ENCODE data around the gene ZC3H12A. TPM values are rescaled to one million over a fixed set of nuclear protein-coding genes. Genes with fewer than 3 reads are reported as not detected.

Gene ZC3H12A
- total and polyA plus RNA-seq, 2 experiments from 2014 or later = 9.0 to 9.3 TPM

GRCh38 chr1:37453647-37454046 lies 20.7 kb upstream of the ZC3H12A start:
- Mint-ChIP-seq H3K36me3 (ENCODE audit: low read depth) (no peaks in the 10 kb centered on the region), H3K4me1 (peaks cover 43% of the 10 kb centered on the region), H3K27me3 (ENCODE audit: insufficient read depth, low read depth, poor library complexity) (peaks cover 5% of the 10 kb centered on the region), H3K4me3 (no peak overlapping the region), H3K27ac (no peak overlapping the region; the same call in 1 of the 2 replicates), H3K9me3 (no peaks in the 10 kb centered on the region)
- Histone ChIP-seq H2AFZ (no peak overlapping the region), H3K27me3 (ENCODE audit: insufficient read depth) (no peaks in the 10 kb centered on the region), H4K20me1 (replicated peaks; ENCODE audit: insufficient read depth) (no peaks in the 10 kb centered on the region), H3K9me2 (ENCODE audit: insufficient read depth) (no peaks in the 10 kb centered on the region), H3K4me2 (no peak overlapping the region), H3K27ac (ENCODE audit: low read depth) (no peak overlapping the region), H3F3A (replicated peaks; ENCODE audit: low read depth) (no peaks in the 10 kb centered on the region), H3K4me1 (ENCODE audit: insufficient read depth) (peaks cover 34% of the 10 kb centered on the region), H3K36me3 (ENCODE audit: insufficient read depth) (no peaks in the 10 kb centered on the region), H3K4me3 (no peak overlapping the region), H3K79me2 (replicated peaks; ENCODE audit: insufficient read depth) (no peaks in the 10 kb centered on the region)
- no peak for DNase-seq (ENCODE audit: low spot score)
- ATAC-seq = no peak
- TF ChIP-seq STAT1 (IDR thresholded peaks at IDR 0.05; ENCODE audit: unreplicated experiment) = no peak
- no peak for TF ChIP-seq POLR2AphosphoS5 (IDR thresholded peaks at IDR 0.05; ENCODE audit: low read depth)
- TF ChIP-seq CREB1 (CRISPR knock-in tag; IDR thresholded peaks at IDR 0.05; ENCODE audit: low read depth) = no peak
- TF ChIP-seq CTCF (conservative IDR thresholded peaks at IDR 0.05; ENCODE audit: low read depth in 2 of 2) = no peak
- no peak for TF ChIP-seq REST (IDR thresholded peaks at IDR 0.05; ENCODE audit: unreplicated experiment)
- TF ChIP-seq EZH2 (IDR thresholded peaks at IDR 0.05; ENCODE audit: low read depth, unreplicated experiment) = no peak
- TF ChIP-seq NANOG (IDR thresholded peaks at IDR 0.05; ENCODE audit: borderline replicate concordance) = no peak
- no peak for TF ChIP-seq JUNB (IDR thresholded peaks at IDR 0.05; ENCODE audit: unreplicated experiment)
- TF ChIP-seq EZH2phosphoT487 (IDR thresholded peaks at IDR 0.05; ENCODE audit: unreplicated experiment) = no peak
- no peak for TF ChIP-seq ZNF114 (CRISPR knock-in tag; IDR thresholded peaks at IDR 0.05)
- no peak for TF ChIP-seq ZNF462 (CRISPR knock-in tag; IDR thresholded peaks at IDR 0.05)
- TF ChIP-seq ETS1 (IDR thresholded peaks at IDR 0.05) = no peak
- no peak for TF ChIP-seq ZNF331 (CRISPR knock-in tag; IDR thresholded peaks at IDR 0.05; ENCODE audit: low read depth)

All from GM23338 (cell line).